Amniotic stem cell (primary cell): ENCODE data around the gene PELI2.
A peak's percentile ranks its signal among the peaks of the same experiment; 100 is the strongest.

Source experiments
- DNase-seq: peaks from one replicate; lab custom pipeline; 2025; lab: John Stamatoyannopoulos, UW

The PELI2 gene

GRCh38 chr14:56244138-56244789 lies 126.1 kb downstream of the PELI2 start:
- DNase-seq, result peak; percentile 70

- DNase-seq, result no peak
These were observed 129.4 kb downstream of the PELI2 start for GRCh38 chr14:56247495-56248200.

GRCh38 chr14:56248442-56248841 lies 130.2 kb downstream of the PELI2 start:
- no peak for DNase-seq

GRCh38 chr14:56261046-56261445 lies 142.8 kb downstream of the PELI2 start:
- DNase-seq, result no peak

- DNase-seq, result no peak
These were observed 144.3 kb downstream of the PELI2 start for GRCh38 chr14:56262530-56262929.

- DNase-seq, result no peak
These were observed 149.8 kb downstream of the PELI2 start for GRCh38 chr14:56268039-56268438.

- no peak for DNase-seq
These were observed 150.5 kb downstream of the PELI2 start for GRCh38 chr14:56268673-56269072.

- DNase-seq, result no peak
These were observed 152.7 kb downstream of the PELI2 start for GRCh38 chr14:56270921-56271320.

GRCh38 chr14:56271970-56272369 lies 153.8 kb downstream of the PELI2 start:
- no peak for DNase-seq

- no peak for DNase-seq
These were observed 154.9 kb downstream of the PELI2 start for GRCh38 chr14:56273155-56273554.

- no peak for DNase-seq
These were observed 155.7 kb downstream of the PELI2 start for GRCh38 chr14:56273951-56274350.

GRCh38 chr14:56274556-56274955 lies 156.3 kb downstream of the PELI2 start:
- no peak for DNase-seq

- no peak for DNase-seq
These were observed 157.9 kb downstream of the PELI2 start for GRCh38 chr14:56276108-56276507.

GRCh38 chr14:56278383-56278782 lies 160.2 kb downstream of the PELI2 start:
- DNase-seq, result no peak

- no peak for DNase-seq
These were observed 162.6 kb downstream of the PELI2 start for GRCh38 chr14:56280843-56281242.

- DNase-seq, result no peak
These were observed 164.0 kb downstream of the PELI2 start for GRCh38 chr14:56282179-56282578.

GRCh38 chr14:56284641-56285040 lies 166.4 kb downstream of the PELI2 start:
- no peak for DNase-seq

GRCh38 chr14:56289155-56289554 lies 170.9 kb downstream of the PELI2 start:
- no peak for DNase-seq

GRCh38 chr14:56290195-56290594 lies 172.0 kb downstream of the PELI2 start:
- DNase-seq, result no peak

GRCh38 chr14:56292970-56293369 lies 174.8 kb downstream of the PELI2 start:
- no peak for DNase-seq

- no peak for DNase-seq
These were observed 175.3 kb downstream of the PELI2 start for GRCh38 chr14:56293506-56293905.

- no peak for DNase-seq
These were observed 175.9 kb downstream of the PELI2 start for GRCh38 chr14:56294128-56294527.

- no peak for DNase-seq
These were observed 177.5 kb downstream of the PELI2 start for GRCh38 chr14:56295743-56296142.

GRCh38 chr14:56297449-56297848 lies 179.2 kb downstream of the PELI2 start:
- no peak for DNase-seq
